K562 (cell line): ENCODE data around the gene FAT2. TPM values are rescaled to one million over a fixed set of nuclear protein-coding genes. Genes with fewer than 3 reads are reported as not detected.

Source experiments
- ATAC-seq: fragments of 200-7000 bp; cut with Tn5 transposase; 3 replicates; pipeline ENCODE4 v1.9.1; 2020; ENCODE audit warnings: moderate library complexity
- BruUV-seq: library from RNA; stranded (reverse); fragments of 400-500 nt; replicated peaks from 2 replicates; lab custom pipeline; 2021; lab: Mats Ljungman, UMichigan
- CTCF ChIA-PET: fragments of 300-600 bp; formaldehyde crosslinking; extraction: SDS; loops from one replicate; lab custom pipeline; 2021; ENCODE audit warnings: low intra/inter-chr PET ratio; lab: Yijun Ruan, JAX
- POLR2A ChIA-PET: fragments of 300-600, 350-650 bp; sonication (Branson Sonifier 250); formaldehyde crosslinking; extraction: SDS; loops from one replicate; lab custom pipeline; 2021; ENCODE audit warnings: antibody characterized with exemption, inconsistent platforms; lab: Yijun Ruan, JAX
- DNase-seq, 4 experiments: peaks; one replicate each; pipeline versions ENCODE4 v3.0.0 to v3.0.0-alpha.2; 2011 to 2018; ENCODE audit warnings: low spot score in 3 of 4, mixed read lengths in 3 of 4; ENCODE audit errors: extremely low read depth in 1 of 4
- FAIRE-seq: peaks from 2 replicates; lab custom pipeline; 2011; peaks lifted over from hg19 to GRCh38; lab: Jason Lieb, UNC
- H2AFZ ChIP-seq: 2 replicates; pipeline ENCODE4 v1.6.0; 2011; ENCODE audit warnings: low read depth, low read length, control low read depth, inconsistent platforms
- H3K27ac ChIP-seq: fragments of 200-600 bp; 3 replicates; pipeline ENCODE4 v1.8.0; 2011; ENCODE audit warnings: low read depth, mild to moderate bottlenecking, control low read depth, inconsistent platforms, low read length, moderate library complexity, mixed read lengths; ENCODE audit errors: extremely low read depth
- H3K27me3 ChIP-seq, 2 experiments: fragments of 300-600 bp in 1 of 2; 2 replicates in 1 of 2; 3 replicates in 1 of 2; pipeline versions ENCODE4 v1.6.0 to v1.8.0; 2011; ENCODE audit warnings: inconsistent platforms in 2 of 2, low read length in 2 of 2, mild to moderate bottlenecking in 1 of 2, mixed read lengths in 1 of 2, moderate library complexity in 1 of 2; ENCODE audit not compliant: control insufficient read depth in 2 of 2, insufficient read depth in 2 of 2
- H3K36me3 ChIP-seq: fragments of 300-600 bp; 3 replicates; pipeline ENCODE4 v1.8.0; 2011; ENCODE audit warnings: mild to moderate bottlenecking, low read length, inconsistent platforms; ENCODE audit not compliant: control insufficient read depth, insufficient read depth
- H3K4me1 ChIP-seq, 2 experiments: fragments of 200-600 bp in 1 of 2; replicated peaks in 1 of 2; 2 replicates in 1 of 2; 3 replicates in 1 of 2; pipeline versions ENCODE4 v1.5.1 to v1.8.0; 2011; ENCODE audit warnings: inconsistent platforms in 2 of 2, low read length in 2 of 2, mild to moderate bottlenecking in 1 of 2, mixed read lengths in 1 of 2, moderate library complexity in 1 of 2; ENCODE audit not compliant: control insufficient read depth in 2 of 2, insufficient read depth in 2 of 2
- H3K4me2 ChIP-seq: 2 replicates; pipeline ENCODE4 v1.6.1; 2011; ENCODE audit warnings: low read length, control low read depth, inconsistent platforms, mixed read lengths; ENCODE audit not compliant: insufficient read depth
- H3K4me3 ChIP-seq: fragments of 200-600 bp; sonication (generic), shearing (Covaris generic); 2 replicates; pipeline ENCODE4 v1.5.1; 2016; ENCODE audit warnings: control low read depth, inconsistent platforms
- H3K79me2 ChIP-seq: fragments of 200-600 bp; 3 replicates; pipeline ENCODE4 v1.8.0; 2011; ENCODE audit warnings: low read length, inconsistent platforms; ENCODE audit not compliant: control insufficient read depth, insufficient read depth
- H3K9ac ChIP-seq, 2 experiments: 2 replicates each; pipeline versions ENCODE4 v1.6.0 to v1.6.1; 2011; ENCODE audit warnings: low read depth in 2 of 2, low read length in 2 of 2, control low read depth in 1 of 2, inconsistent platforms in 1 of 2, mild to moderate bottlenecking in 1 of 2, mixed read lengths in 1 of 2; ENCODE audit not compliant: insufficient read depth in 1 of 2
- H3K9me1 ChIP-seq: one replicate; pipeline ENCODE4 v1.6.0; 2011; ENCODE audit warnings: inconsistent platforms, mild to moderate bottlenecking, low read length, moderate library complexity; ENCODE audit not compliant: control insufficient read depth, insufficient read depth
- H3K9me3 ChIP-seq: replicated peaks from 2 replicates; pipeline ENCODE4 v1.5.1; 2011; ENCODE audit warnings: low read depth, low read length, inconsistent platforms; ENCODE audit not compliant: control insufficient read depth, insufficient read depth
- H4K20me1 ChIP-seq: replicated peaks from 2 replicates; pipeline ENCODE4 v1.6.1; 2011; ENCODE audit warnings: low read length, inconsistent platforms, mixed read lengths; ENCODE audit not compliant: control insufficient read depth, insufficient read depth
- CBFA2T3 ChIP-seq: fragments of 450-650 bp; IDR thresholded peaks from 2 replicates; pipeline ENCODE4 v1.6.1; 2017
- CCNT2 ChIP-seq: IDR thresholded peaks from 2 replicates; pipeline ENCODE4 v1.6.1; 2011; ENCODE audit warnings: borderline replicate concordance, low read depth, mild to moderate bottlenecking, moderate library complexity, mixed read lengths, low read length; ENCODE audit not compliant: insufficient read length; ENCODE audit errors: extremely low read depth
- CHD2 ChIP-seq: IDR thresholded peaks from 2 replicates; pipeline ENCODE4 v1.6.1; 2011; ENCODE audit warnings: low read depth, low read length
- FOXA3 ChIP-seq, 2 experiments: fragments of 450-650 bp in 1 of 2; sonication (generic) in 1 of 2; formaldehyde crosslinking; IDR thresholded peaks in 1 of 2; conservative IDR thresholded peaks in 1 of 2; 2 replicates each; pipeline versions ENCODE4 v1.4.0 to v1.8.0; 2020 to 2022; ENCODE audit warnings: mild to moderate bottlenecking in 2 of 2, missing genetic modification reagents in 1 of 2
- GTF2B ChIP-seq: IDR thresholded peaks from 2 replicates; pipeline ENCODE4 v1.6.1; 2011; ENCODE audit not compliant: insufficient read length; ENCODE audit errors: extremely low read depth
- HNRNPH1 ChIP-seq: fragments of 200-400 bp; formaldehyde crosslinking; optimal IDR thresholded peaks from 2 replicates; pipeline ENCODE3; 2017; ENCODE audit warnings: low read depth, mild to moderate bottlenecking, low read length, moderate library complexity
- NFIC ChIP-seq: fragments of 450-650 bp; IDR thresholded peaks from 2 replicates; pipeline ENCODE4 v1.6.1; 2017; ENCODE audit warnings: mild to moderate bottlenecking, inconsistent platforms
- SNRNP70 ChIP-seq: fragments of 200-400 bp; formaldehyde crosslinking; optimal IDR thresholded peaks from 2 replicates; pipeline ENCODE3; 2017; ENCODE audit warnings: low read depth, low read length
- TSC22D4 ChIP-seq: fragments of 450-650 bp; IDR thresholded peaks from 2 replicates; pipeline ENCODE4 v1.6.1; 2016; ENCODE audit warnings: missing genetic modification characterization, missing biosample characterization, control low read depth
- ZBTB34 ChIP-seq: fragments of 250-450 bp; sonication (Bioruptor Pico); IDR thresholded peaks from 2 replicates; pipeline ENCODE4 v1.8.0; 2021; ENCODE audit warnings: mild to moderate bottlenecking, moderate library complexity
- ZNF12 ChIP-seq: sonication (generic); formaldehyde crosslinking; IDR thresholded peaks from 2 replicates; pipeline ENCODE4 v1.4.0; 2020; ENCODE audit warnings: mild to moderate bottlenecking, missing genetic modification reagents
- ZNF197 ChIP-seq: fragments of 200-800 bp; sonication (Bioruptor generic); IDR thresholded peaks from 2 replicates; pipeline ENCODE4 v1.6.1; 2016; ENCODE audit warnings: low read depth, missing genetic modification characterization, missing compliant biosample characterization
- ZNF436 ChIP-seq: fragments of 250-450, 450-650 bp; sonication (Bioruptor Pico); formaldehyde crosslinking; IDR thresholded peaks from 2 replicates; pipeline ENCODE4 v1.7.0; 2020; ENCODE audit warnings: mild to moderate bottlenecking
- WGBS: fragments of 100-300 bp; shearing (Covaris generic); methylation state at CpG from one replicate; pipeline ENCODE4 v1.1.6; 2016; ENCODE audit warnings: low coverage, mixed read lengths; ENCODE audit not compliant: insufficient coverage; ENCODE audit errors: missing lambda C conversion rate; 5-methylcytosine and 5-hydroxymethylcytosine counted together
- in situ Hi-C: fragments of 300-500 bp; cut with MboI; formaldehyde crosslinking; loops from 4 replicates; pipeline ENCODE4 v1.15.0; 2018; ENCODE audit warnings: inconsistent platforms, mixed read lengths
- intact Hi-C: fragments of 100-400 bp; cut with micrococcal nuclease; formaldehyde crosslinking; loops from 2 replicates; pipeline ENCODE4 v1.14.2; 2022
- polyA plus RNA-seq, 8 experiments: library from polyadenylated mRNA; depleted of rRNA in 4 of 8; stranded (reverse) in 5 of 8; unstranded in 3 of 8; fragments of >200 nt; fragmentation: Nextera tagmentation in 2 of 8; fragmentation: Illumina TruSeq in 1 of 8; extraction: Ambion mirVana in 2 of 8; extraction: Trizol in 1 of 8; gene quantifications; 2 replicates each; pipeline versions ENCODE4 v1.2.1 to v1.2.3, GENCODE V29; 2011 to 2014; ENCODE audit warnings: inconsistent platforms in 1 of 8, missing spikeins in 1 of 8
- total RNA-seq, 7 experiments: library from RNA; depleted of rRNA in 6 of 7; stranded (reverse); fragments of >200 nt in 6 of 7; fragmentation: Illumina TruSeq in 2 of 7; extraction: Trizol in 2 of 7; gene quantifications; 2 replicates each; pipeline versions ENCODE4 v1.2.1 to v1.2.3, GENCODE V29; 2011 to 2021; ENCODE audit warnings: low replicate concordance in 1 of 7

FAT2 gene
- total and polyA plus RNA-seq, 9 of the 15 experiments (the other 6 are each of a cell fraction or from before 2014, with no cell fraction given) = not detected

- Histone ChIP-seq H3K4me3 (no peak overlapping the region), H3K9ac (no peak overlapping the region; a peak in 1 of 4 replicates), H2AFZ (no peak overlapping the region; the same call in 1 of the 2 replicates), H3K79me2 (no peaks in the 10 kb centered on the region), H3K4me2 (no peak overlapping the region), H3K9me3 (no peaks in the 10 kb centered on the region), H3K27me3 (peaks cover 22 to 64% of the 10 kb centered on the region in 2 experiments; a peak in 4 of 5 replicates), H3K4me1 (no peaks in the 10 kb centered on the region), H3K9me1 (no peaks in the 10 kb centered on the region), H4K20me1 (no peaks in the 10 kb centered on the region), H3K27ac (no peak overlapping the region), H3K36me3 (no peaks in the 10 kb centered on the region)
- POLR2A ChIA-PET = interaction anchor here (0.7 kb wide), 1 partner anchor 188 kb away, joined by 3 read pairs; no protein-coding TSS in a partner anchor
- CTCF ChIA-PET = interaction anchor here (0.5 kb wide), 1 partner anchor 208 kb away, joined by 4 read pairs; no protein-coding TSS in a partner anchor
- ATAC-seq (peak; percentile 54), DNase-seq (peak in 1 of 4 experiments; percentile 15), FAIRE-seq (no peak)
- BruUV-seq = no TSS peak
- WGBS = 0% methylated on average over 8 of the region's 8 CpGs
- intact Hi-C loops = no loop called here
- in situ Hi-C loops = no loop called here
- no peak for TF ChIP-seq SNRNP70
- no peak for TF ChIP-seq CCNT2
- peak; percentile 14; the same call in 1 of the 2 replicates for TF ChIP-seq NFIC
- TF ChIP-seq ZBTB34 = no peak
- TF ChIP-seq TSC22D4 (tag) = no peak
- no peak for TF ChIP-seq HNRNPH1
- peak; percentile 69 for TF ChIP-seq CHD2
- no peak for TF ChIP-seq ZNF197 (CRISPR knock-in tag)
- TF ChIP-seq FOXA3 (CRISPR knock-in tag; conservative IDR thresholded peaks at IDR 0.05 in 1 of 2, IDR thresholded peaks at IDR 0.05 in 1 of 2) = 0 out of 4 replicates have a peak, but pooled peaks of 1 of the 2 experiments have one; percentile 21
- no peak for TF ChIP-seq ZNF12
- no peak for TF ChIP-seq ZNF436 (CRISPR knock-in tag)
- TF ChIP-seq CBFA2T3 = 0 out of 2 replicates have a peak, but pooled peaks have one; percentile 21
- TF ChIP-seq GTF2B = no peak
These were observed 21.7 kb downstream of the FAT2 start for GRCh38 chr5:151569132-151570046.
